GM23338 (cell line): ENCODE data around the gene IRX5. TPM values are rescaled to one million over a fixed set of nuclear protein-coding genes. Genes with fewer than 3 reads are reported as not detected.

Experiments used
- ATAC-seq: fragments of 200-7000 bp; cut with Tn5 transposase; 3 replicates; pipeline ENCODE4 v1.9.1; 2020
- DNase-seq: peaks from one replicate; pipeline ENCODE4 v3.0.0-alpha.2; 2015; ENCODE audit warnings: low spot score
- H2AFZ ChIP-seq: fragments of 200-600 bp; sonication (generic); 2 replicates; pipeline ENCODE4 v1.8.0; 2016; ENCODE audit warnings: antibody characterized with exemption, mild to moderate bottlenecking, moderate library complexity
- H3F3A ChIP-seq: fragments of 200-600 bp; sonication (generic); replicated peaks from 2 replicates; pipeline ENCODE4 v1.8.0; 2017; ENCODE audit warnings: antibody characterized with exemption, mixed run types, low read depth
- H3K27ac ChIP-seq: fragments of 200-600 bp; sonication (generic); 2 replicates; pipeline ENCODE4 v1.6.1; 2016; ENCODE audit warnings: low read depth
- H3K27me3 ChIP-seq: fragments of 200-600 bp; sonication (generic); 2 replicates; pipeline ENCODE4 v1.8.0; 2016; ENCODE audit warnings: mild to moderate bottlenecking, mixed run types, moderate library complexity; ENCODE audit not compliant: insufficient read depth
- H3K36me3 ChIP-seq: fragments of 200-600 bp; sonication (generic); 2 replicates; pipeline ENCODE4 v1.8.0; 2016; ENCODE audit warnings: mild to moderate bottlenecking; ENCODE audit not compliant: insufficient read depth
- H3K4me1 ChIP-seq: fragments of 200-600 bp; sonication (generic); 2 replicates; pipeline ENCODE4 v1.8.0; 2016; ENCODE audit warnings: mild to moderate bottlenecking, moderate library complexity; ENCODE audit not compliant: insufficient read depth
- H3K4me2 ChIP-seq: fragments of 200-600 bp; sonication (generic); 2 replicates; pipeline ENCODE4 v1.7.1; 2017; ENCODE audit warnings: mixed run types
- H3K4me3 ChIP-seq: fragments of 200-600 bp; sonication (generic); 2 replicates; pipeline ENCODE4 v1.6.1; 2016; ENCODE audit warnings: mixed run types
- H3K79me2 ChIP-seq: fragments of 200-600 bp; sonication (generic); replicated peaks from 2 replicates; pipeline ENCODE4 v1.8.0; 2017; ENCODE audit warnings: mild to moderate bottlenecking; ENCODE audit not compliant: insufficient read depth
- H3K9me2 ChIP-seq: fragments of 200-600 bp; sonication (generic); 2 replicates; pipeline ENCODE4 v1.8.0; 2017; ENCODE audit not compliant: insufficient read depth
- H4K20me1 ChIP-seq: fragments of 200-600 bp; sonication (generic); replicated peaks from 2 replicates; pipeline ENCODE4 v1.8.0; 2017; ENCODE audit warnings: mild to moderate bottlenecking; ENCODE audit not compliant: insufficient read depth
- H3K27ac Mint-ChIP-seq: 2 replicates; pipeline ENCODE4 v1.8.0; 2020; ENCODE audit warnings: inconsistent platforms, mild to moderate bottlenecking, moderate library complexity, mixed read lengths
- H3K27me3 Mint-ChIP-seq: 3 replicates; pipeline ENCODE4 v1.8.0; 2022; ENCODE audit warnings: low read depth, mild to moderate bottlenecking, moderate library complexity, mixed read lengths, inconsistent platforms; ENCODE audit not compliant: insufficient read depth, poor library complexity
- H3K36me3 Mint-ChIP-seq: 3 replicates; pipeline ENCODE4 v1.8.0; 2021; ENCODE audit warnings: low read depth, mild to moderate bottlenecking, inconsistent platforms, moderate library complexity, mixed read lengths
- H3K4me1 Mint-ChIP-seq: 3 replicates; pipeline ENCODE4 v1.8.0; 2020; ENCODE audit warnings: mild to moderate bottlenecking, inconsistent platforms, mixed read lengths
- H3K4me3 Mint-ChIP-seq: 3 replicates; pipeline ENCODE4 v1.8.0; 2021; ENCODE audit warnings: moderate library complexity, mild to moderate bottlenecking, inconsistent platforms, mixed read lengths
- H3K9me3 Mint-ChIP-seq: 3 replicates; pipeline ENCODE4 v1.8.0; 2020; ENCODE audit warnings: moderate library complexity, mild to moderate bottlenecking, inconsistent platforms, mixed read lengths
- CREB1 ChIP-seq: fragments of 250-450 bp; sonication (Bioruptor Pico); IDR thresholded peaks from 2 replicates; pipeline ENCODE4 v1.5.0; 2020; ENCODE audit warnings: low read depth, mild to moderate bottlenecking, moderate library complexity
- EZH2phosphoT487 ChIP-seq: fragments of 200-600 bp; sonication (generic); IDR thresholded peaks from one replicate; pipeline ENCODE4 v1.8.1; 2018; ENCODE audit warnings: antibody characterized with exemption; ENCODE audit not compliant: unreplicated experiment
- NANOG ChIP-seq: IDR thresholded peaks from 2 replicates; pipeline ENCODE4 v1.6.1; 2016; ENCODE audit warnings: antibody characterized with exemption, borderline replicate concordance
- POLR2AphosphoS5 ChIP-seq: IDR thresholded peaks from 2 replicates; pipeline ENCODE4 v1.6.1; 2016; ENCODE audit warnings: antibody characterized with exemption, low read depth
- ZNF114 ChIP-seq: fragments of 250-450 bp; sonication (Bioruptor Pico); IDR thresholded peaks from 2 replicates; pipeline ENCODE4 v1.5.0; 2020; ENCODE audit warnings: mild to moderate bottlenecking, moderate library complexity
- polyA plus RNA-seq: library from polyadenylated mRNA; unstranded; fragments of >200 nt; fragmentation: Nextera tagmentation; extraction: Ambion mirVana; gene quantifications from 2 replicates; pipeline ENCODE4 v1.2.1, GENCODE V29; 2016
- total RNA-seq: library from RNA; depleted of rRNA; stranded (reverse); fragments of >200 nt; shearing (Covaris generic); gene quantifications from 2 replicates; pipeline ENCODE4 v1.2.3, GENCODE V29; 2014
- TF ChIP-seq, protein P1 (sequence below): fragments of 250-450 bp; sonication (Bioruptor Pico); IDR thresholded peaks from 2 replicates; pipeline ENCODE4 v1.5.0; 2020; ENCODE audit warnings: mild to moderate bottlenecking, moderate library complexity
- TF ChIP-seq, protein P2 (sequence below), 2 experiments: fragments of 200-600 bp in 1 of 2; sonication (generic) in 1 of 2; conservative IDR thresholded peaks; 2 replicates each; pipeline versions ENCODE4 v1.5.1 to v1.6.1; 2016 to 2017; ENCODE audit warnings: antibody characterized with exemption in 2 of 2, low read depth in 2 of 2, mild to moderate bottlenecking in 2 of 2, moderate library complexity in 1 of 2
- TF ChIP-seq, protein P3 (sequence below): IDR thresholded peaks from 2 replicates; pipeline ENCODE4 v1.6.1; 2016; ENCODE audit warnings: antibody characterized with exemption

IRX5 gene
- total and polyA plus RNA-seq, 2 experiments from 2014 or later = 0.07 to 0.39 TPM

DNA sequence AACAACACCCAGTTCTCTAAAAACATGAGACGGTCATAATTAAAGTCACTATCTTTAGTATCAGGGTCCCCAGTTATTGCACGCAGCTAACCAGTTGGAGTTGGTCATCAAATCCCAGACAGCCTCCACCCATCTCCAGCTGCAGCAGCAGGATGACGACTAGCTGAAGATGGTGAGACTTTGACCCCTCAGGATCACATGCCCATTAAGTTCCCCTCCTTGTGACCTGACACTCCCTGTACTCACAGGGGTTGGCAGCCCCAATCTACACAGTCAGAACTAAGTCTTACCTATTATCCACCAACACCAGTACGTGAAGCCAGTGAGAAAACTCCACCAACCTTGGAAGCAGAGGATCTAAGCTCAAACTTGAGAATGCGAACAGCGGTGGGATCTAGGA, 37.7 kb upstream of the IRX5 start (continued):
- TF ChIP-seq, protein P1, sequence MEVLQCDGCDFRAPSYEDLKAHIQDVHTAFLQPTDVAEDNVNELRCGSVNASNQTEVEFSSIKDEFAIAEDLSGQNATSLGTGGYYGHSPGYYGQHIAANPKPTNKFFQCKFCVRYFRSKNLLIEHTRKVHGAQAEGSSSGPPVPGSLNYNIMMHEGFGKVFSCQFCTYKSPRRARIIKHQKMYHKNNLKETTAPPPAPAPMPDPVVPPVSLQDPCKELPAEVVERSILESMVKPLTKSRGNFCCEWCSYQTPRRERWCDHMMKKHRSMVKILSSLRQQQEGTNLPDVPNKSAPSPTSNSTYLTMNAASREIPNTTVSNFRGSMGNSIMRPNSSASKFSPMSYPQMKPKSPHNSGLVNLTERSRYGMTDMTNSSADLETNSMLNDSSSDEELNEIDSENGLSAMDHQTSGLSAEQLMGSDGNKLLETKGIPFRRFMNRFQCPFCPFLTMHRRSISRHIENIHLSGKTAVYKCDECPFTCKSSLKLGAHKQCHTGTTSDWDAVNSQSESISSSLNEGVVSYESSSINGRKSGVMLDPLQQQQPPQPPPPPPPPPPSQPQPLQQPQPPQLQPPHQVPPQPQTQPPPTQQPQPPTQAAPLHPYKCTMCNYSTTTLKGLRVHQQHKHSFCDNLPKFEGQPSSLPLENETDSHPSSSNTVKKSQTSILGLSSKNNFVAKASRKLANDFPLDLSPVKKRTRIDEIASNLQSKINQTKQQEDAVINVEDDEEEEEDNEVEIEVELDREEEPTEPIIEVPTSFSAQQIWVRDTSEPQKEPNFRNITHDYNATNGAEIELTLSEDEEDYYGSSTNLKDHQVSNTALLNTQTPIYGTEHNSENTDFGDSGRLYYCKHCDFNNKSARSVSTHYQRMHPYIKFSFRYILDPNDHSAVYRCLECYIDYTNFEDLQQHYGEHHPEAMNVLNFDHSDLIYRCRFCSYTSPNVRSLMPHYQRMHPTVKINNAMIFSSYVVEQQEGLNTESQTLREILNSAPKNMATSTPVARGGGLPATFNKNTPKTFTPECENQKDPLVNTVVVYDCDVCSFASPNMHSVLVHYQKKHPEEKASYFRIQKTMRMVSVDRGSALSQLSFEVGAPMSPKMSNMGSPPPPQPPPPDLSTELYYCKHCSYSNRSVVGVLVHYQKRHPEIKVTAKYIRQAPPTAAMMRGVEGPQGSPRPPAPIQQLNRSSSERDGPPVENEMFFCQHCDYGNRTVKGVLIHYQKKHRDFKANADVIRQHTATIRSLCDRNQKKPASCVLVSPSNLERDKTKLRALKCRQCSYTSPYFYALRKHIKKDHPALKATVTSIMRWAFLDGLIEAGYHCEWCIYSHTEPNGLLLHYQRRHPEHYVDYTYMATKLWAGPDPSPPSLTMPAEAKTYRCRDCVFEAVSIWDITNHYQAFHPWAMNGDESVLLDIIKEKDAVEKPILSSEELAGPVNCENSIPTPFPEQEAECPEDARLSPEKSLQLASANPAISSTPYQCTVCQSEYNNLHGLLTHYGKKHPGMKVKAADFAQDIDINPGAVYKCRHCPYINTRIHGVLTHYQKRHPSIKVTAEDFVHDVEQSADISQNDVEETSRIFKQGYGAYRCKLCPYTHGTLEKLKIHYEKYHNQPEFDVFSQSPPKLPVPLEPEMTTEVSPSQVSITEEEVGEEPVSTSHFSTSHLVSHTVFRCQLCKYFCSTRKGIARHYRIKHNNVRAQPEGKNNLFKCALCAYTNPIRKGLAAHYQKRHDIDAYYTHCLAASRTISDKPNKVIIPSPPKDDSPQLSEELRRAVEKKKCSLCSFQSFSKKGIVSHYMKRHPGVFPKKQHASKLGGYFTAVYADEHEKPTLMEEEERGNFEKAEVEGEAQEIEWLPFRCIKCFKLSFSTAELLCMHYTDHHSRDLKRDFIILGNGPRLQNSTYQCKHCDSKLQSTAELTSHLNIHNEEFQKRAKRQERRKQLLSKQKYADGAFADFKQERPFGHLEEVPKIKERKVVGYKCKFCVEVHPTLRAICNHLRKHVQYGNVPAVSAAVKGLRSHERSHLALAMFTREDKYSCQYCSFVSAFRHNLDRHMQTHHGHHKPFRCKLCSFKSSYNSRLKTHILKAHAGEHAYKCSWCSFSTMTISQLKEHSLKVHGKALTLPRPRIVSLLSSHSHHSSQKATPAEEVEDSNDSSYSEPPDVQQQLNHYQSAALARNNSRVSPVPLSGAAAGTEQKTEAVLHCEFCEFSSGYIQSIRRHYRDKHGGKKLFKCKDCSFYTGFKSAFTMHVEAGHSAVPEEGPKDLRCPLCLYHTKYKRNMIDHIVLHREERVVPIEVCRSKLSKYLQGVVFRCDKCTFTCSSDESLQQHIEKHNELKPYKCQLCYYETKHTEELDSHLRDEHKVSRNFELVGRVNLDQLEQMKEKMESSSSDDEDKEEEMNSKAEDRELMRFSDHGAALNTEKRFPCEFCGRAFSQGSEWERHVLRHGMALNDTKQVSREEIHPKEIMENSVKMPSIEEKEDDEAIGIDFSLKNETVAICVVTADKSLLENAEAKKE (CRISPR knock-in tag) = no peak
- TF ChIP-seq, protein P2, sequence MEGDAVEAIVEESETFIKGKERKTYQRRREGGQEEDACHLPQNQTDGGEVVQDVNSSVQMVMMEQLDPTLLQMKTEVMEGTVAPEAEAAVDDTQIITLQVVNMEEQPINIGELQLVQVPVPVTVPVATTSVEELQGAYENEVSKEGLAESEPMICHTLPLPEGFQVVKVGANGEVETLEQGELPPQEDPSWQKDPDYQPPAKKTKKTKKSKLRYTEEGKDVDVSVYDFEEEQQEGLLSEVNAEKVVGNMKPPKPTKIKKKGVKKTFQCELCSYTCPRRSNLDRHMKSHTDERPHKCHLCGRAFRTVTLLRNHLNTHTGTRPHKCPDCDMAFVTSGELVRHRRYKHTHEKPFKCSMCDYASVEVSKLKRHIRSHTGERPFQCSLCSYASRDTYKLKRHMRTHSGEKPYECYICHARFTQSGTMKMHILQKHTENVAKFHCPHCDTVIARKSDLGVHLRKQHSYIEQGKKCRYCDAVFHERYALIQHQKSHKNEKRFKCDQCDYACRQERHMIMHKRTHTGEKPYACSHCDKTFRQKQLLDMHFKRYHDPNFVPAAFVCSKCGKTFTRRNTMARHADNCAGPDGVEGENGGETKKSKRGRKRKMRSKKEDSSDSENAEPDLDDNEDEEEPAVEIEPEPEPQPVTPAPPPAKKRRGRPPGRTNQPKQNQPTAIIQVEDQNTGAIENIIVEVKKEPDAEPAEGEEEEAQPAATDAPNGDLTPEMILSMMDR (conservative IDR thresholded peaks at IDR 0.05; ENCODE audit: low read depth in 2 of 2) = no peak
- TF ChIP-seq POLR2AphosphoS5 = no peak
- no peak for TF ChIP-seq NANOG

- no peaks in the 10 kb centered on the region for H3K27me3 ChIP-seq
- H3K4me3 Mint-ChIP-seq = no peak overlapping the region
- no peaks in the 10 kb centered on the region for H3K4me1 Mint-ChIP-seq
- H3K27ac ChIP-seq = no peak overlapping the region
- ATAC-seq (no peak), DNase-seq (no peak)
- H3K4me3 ChIP-seq = no peak overlapping the region
- H3K4me1 ChIP-seq = no peaks in the 10 kb centered on the region
- no peak overlapping the region for H2AFZ ChIP-seq
- H3K36me3 Mint-ChIP-seq = no peaks in the 10 kb centered on the region
- H3K79me2 ChIP-seq = no peaks in the 10 kb centered on the region
- H4K20me1 ChIP-seq = no peaks in the 10 kb centered on the region; the same call in 1 of the 2 replicates
- peaks cover 2% of the 10 kb centered on the region for H3K27me3 Mint-ChIP-seq
- H3K27ac Mint-ChIP-seq = no peak overlapping the region
- no peaks in the 10 kb centered on the region for H3F3A ChIP-seq
- no peak overlapping the region for H3K4me2 ChIP-seq
- H3K9me3 Mint-ChIP-seq = no peaks in the 10 kb centered on the region
- no peaks in the 10 kb centered on the region for H3K9me2 ChIP-seq
- no peaks in the 10 kb centered on the region for H3K36me3 ChIP-seq
- TF ChIP-seq EZH2phosphoT487 (no peak), ZNF114 (CRISPR knock-in tag) (no peak), POLR2AphosphoS5 (no peak), CREB1 (CRISPR knock-in tag) (no peak)
- TF ChIP-seq, protein P3, sequence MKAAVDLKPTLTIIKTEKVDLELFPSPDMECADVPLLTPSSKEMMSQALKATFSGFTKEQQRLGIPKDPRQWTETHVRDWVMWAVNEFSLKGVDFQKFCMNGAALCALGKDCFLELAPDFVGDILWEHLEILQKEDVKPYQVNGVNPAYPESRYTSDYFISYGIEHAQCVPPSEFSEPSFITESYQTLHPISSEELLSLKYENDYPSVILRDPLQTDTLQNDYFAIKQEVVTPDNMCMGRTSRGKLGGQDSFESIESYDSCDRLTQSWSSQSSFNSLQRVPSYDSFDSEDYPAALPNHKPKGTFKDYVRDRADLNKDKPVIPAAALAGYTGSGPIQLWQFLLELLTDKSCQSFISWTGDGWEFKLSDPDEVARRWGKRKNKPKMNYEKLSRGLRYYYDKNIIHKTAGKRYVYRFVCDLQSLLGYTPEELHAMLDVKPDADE = no peak
- TF ChIP-seq, protein P2 (conservative IDR thresholded peaks at IDR 0.05; ENCODE audit: low read depth in 2 of 2) = no peak
Measured at GRCh38 chr16:54897930-54898329, 32.7 kb upstream of the IRX5 start.
